IMR-90 (cell line): Measurements from ENCODE around the gene TASOR. TPM values are rescaled to one million over a fixed set of nuclear protein-coding genes. Genes with fewer than 3 reads are reported as not detected.

Source experiments
- ATAC-seq: fragments of 200-7000 bp; cut with Tn5 transposase; 2 replicates; pipeline ENCODE4 v1.9.1; 2020; ENCODE audit warnings: low read depth, mild to moderate bottlenecking, moderate library complexity
- BruUV-seq: library from RNA; stranded (reverse); fragments of 400-500 nt; replicated peaks from 2 replicates; lab custom pipeline; 2021; lab: Mats Ljungman, UMichigan
- CTCF ChIA-PET: fragments of 300-600 bp; formaldehyde crosslinking; extraction: SDS; loops from one replicate; lab custom pipeline; 2021; ENCODE audit warnings: antibody characterized with exemption; lab: Yijun Ruan, JAX
- POLR2A ChIA-PET: fragments of 300-600 bp; sonication (Branson Sonifier 250); formaldehyde crosslinking; loops from one replicate; lab custom pipeline; 2022; ENCODE audit warnings: antibody characterized with exemption; ENCODE audit not compliant: unreplicated experiment; lab: Charles Lee
- DNase-seq: peaks from one replicate; pipeline ENCODE4 v3.0.0; 2013
- H2AFZ ChIP-seq: replicated peaks from 2 replicates; pipeline ENCODE3; 2013; ENCODE audit warnings: low read length, mild to moderate bottlenecking; ENCODE audit not compliant: poor library complexity
- H2AK5ac ChIP-seq: 2 replicates; pipeline ENCODE4 v1.6.1; 2013; ENCODE audit warnings: low read depth, low read length, inconsistent platforms
- H2AK9ac ChIP-seq: replicated peaks from 2 replicates; pipeline ENCODE3; 2013; ENCODE audit warnings: mild to moderate bottlenecking, low read depth, low read length, moderate library complexity; ENCODE audit not compliant: poor library complexity
- H2BK120ac ChIP-seq: 2 replicates; pipeline ENCODE4 v1.6.1; 2013; ENCODE audit warnings: low read depth, low read length, inconsistent platforms
- H2BK15ac ChIP-seq: 3 replicates; pipeline ENCODE4 v1.6.1; 2013; ENCODE audit warnings: low read depth, low read length, inconsistent platforms
- H2BK20ac ChIP-seq: 2 replicates; pipeline ENCODE4 v1.6.1; 2013; ENCODE audit warnings: low read depth, mild to moderate bottlenecking, inconsistent platforms, low read length, moderate library complexity
- H2BK5ac ChIP-seq: 2 replicates; pipeline ENCODE4 v1.6.1; 2013; ENCODE audit warnings: mild to moderate bottlenecking, low read depth, low read length, inconsistent platforms; ENCODE audit not compliant: poor library complexity, severe bottlenecking
- H3K14ac ChIP-seq: replicated peaks from 2 replicates; pipeline ENCODE4 v1.6.1; 2013; ENCODE audit warnings: low read depth, low read length, inconsistent platforms
- H3K18ac ChIP-seq: 2 replicates; pipeline ENCODE4 v1.6.1; 2013; ENCODE audit warnings: low read depth, low read length, control low read depth
- H3K23ac ChIP-seq: 2 replicates; pipeline ENCODE4 v1.6.1; 2013; ENCODE audit warnings: low read depth, low read length, inconsistent platforms
- H3K27ac ChIP-seq: 2 replicates; pipeline ENCODE4 v1.5.1; 2013; ENCODE audit warnings: mild to moderate bottlenecking, control low read depth, low read length; ENCODE audit not compliant: insufficient read depth
- H3K27me3 ChIP-seq: 2 replicates; pipeline ENCODE4 v1.6.1; 2013; ENCODE audit warnings: low read length; ENCODE audit not compliant: control insufficient read depth, insufficient read depth
- H3K36me3 ChIP-seq: 2 replicates; pipeline ENCODE4 v1.6.1; 2013; ENCODE audit warnings: low read length, mixed read lengths; ENCODE audit not compliant: control insufficient read depth, insufficient read depth
- H3K4ac ChIP-seq: 2 replicates; pipeline ENCODE4 v1.6.1; 2013; ENCODE audit warnings: low read depth, low read length, inconsistent platforms
- H3K4me1 ChIP-seq: 2 replicates; pipeline ENCODE4 v1.6.1; 2013; ENCODE audit warnings: low read length, mixed read lengths; ENCODE audit not compliant: control insufficient read depth, insufficient read depth
- H3K4me2 ChIP-seq: 2 replicates; pipeline ENCODE4 v1.6.1; 2013; ENCODE audit warnings: low read depth, mild to moderate bottlenecking, control low read depth, low read length, moderate library complexity
- H3K4me3 ChIP-seq: 2 replicates; pipeline ENCODE4 v1.5.1; 2013; ENCODE audit warnings: low read depth, mild to moderate bottlenecking, control low read depth, low read length, moderate library complexity; ENCODE audit not compliant: insufficient read depth
- H3K56ac ChIP-seq: 2 replicates; pipeline ENCODE4 v1.6.1; 2013; ENCODE audit warnings: low read length, inconsistent platforms; ENCODE audit not compliant: insufficient read depth; ENCODE audit errors: extremely low read depth
- H3K79me1 ChIP-seq, 2 experiments: 2 replicates each; pipeline ENCODE4 v1.6.1; 2013; ENCODE audit warnings: low read length in 2 of 2, inconsistent platforms in 1 of 2, low read depth in 1 of 2
- H3K9ac ChIP-seq: 2 replicates; pipeline ENCODE4 v1.6.1; 2013; ENCODE audit warnings: low read depth, low read length, control low read depth
- H3K9me1 ChIP-seq: 2 replicates; pipeline ENCODE4 v1.6.1; 2013; ENCODE audit warnings: low read length, inconsistent platforms; ENCODE audit not compliant: insufficient read depth
- H3K9me3 ChIP-seq: 2 replicates; pipeline ENCODE4 v1.6.1; 2013; ENCODE audit warnings: low read length; ENCODE audit not compliant: control insufficient read depth, insufficient read depth
- H4K20me1 ChIP-seq: 2 replicates; pipeline ENCODE4 v1.6.1; 2013; ENCODE audit warnings: low read length, inconsistent platforms; ENCODE audit not compliant: insufficient read depth
- H4K5ac ChIP-seq: 2 replicates; pipeline ENCODE4 v1.6.1; 2013; ENCODE audit warnings: mild to moderate bottlenecking, low read depth, low read length, control low read depth
- H4K8ac ChIP-seq, 2 experiments: 2 replicates each; pipeline ENCODE4 v1.6.1; 2013; ENCODE audit warnings: low read depth in 2 of 2, low read length in 2 of 2, control low read depth in 1 of 2, inconsistent platforms in 1 of 2
- H4K91ac ChIP-seq: 2 replicates; pipeline ENCODE4 v1.6.1; 2013; ENCODE audit warnings: low read depth, low read length, inconsistent platforms; ENCODE audit not compliant: insufficient read depth
- BHLHE40 ChIP-seq: fragments of 150-350 bp; IDR thresholded peaks from 2 replicates; pipeline ENCODE4 v1.6.1; 2016; ENCODE audit warnings: mild to moderate bottlenecking, low read depth, low read length
- CHD1 ChIP-seq: IDR thresholded peaks from 2 replicates; pipeline ENCODE4 v1.6.1; 2012; ENCODE audit warnings: low read depth, low read length, improper control_type of control experiment
- FOS ChIP-seq: fragments of 150-350 bp; IDR thresholded peaks from 2 replicates; pipeline ENCODE4 v1.6.1; 2016; ENCODE audit warnings: low read depth, low read length
- MAFK ChIP-seq: IDR thresholded peaks from 2 replicates; pipeline ENCODE4 v1.6.1; 2012; ENCODE audit warnings: low read depth, low read length, improper control_type of control experiment
- MAZ ChIP-seq: IDR thresholded peaks from 2 replicates; pipeline ENCODE4 v1.6.1; 2012; ENCODE audit warnings: low read depth, mild to moderate bottlenecking, low read length, improper control_type of control experiment, moderate library complexity, borderline replicate concordance
- POLR2A ChIP-seq: IDR thresholded peaks from 2 replicates; pipeline ENCODE4 v1.6.1; 2012; ENCODE audit warnings: mild to moderate bottlenecking, low read depth, low read length
- USF2 ChIP-seq: fragments of 150-350 bp; IDR thresholded peaks from 2 replicates; pipeline ENCODE4 v1.6.1; 2017; ENCODE audit warnings: mild to moderate bottlenecking, antibody characterized with exemption, low read length, low read depth
- WGBS, 2 experiments: methylation state at CpG; one replicate each; pipeline versions ENCODE4 v1.1.5 to v1.1.7; 2013; ENCODE audit warnings: missing lambda C conversion rate in 2 of 2; ENCODE audit not compliant: insufficient read length in 1 of 2; ENCODE audit errors: extremely low coverage in 2 of 2; 5-methylcytosine and 5-hydroxymethylcytosine counted together
- dilution Hi-C: fragments of 300-500 bp; cut with HindIII; formaldehyde crosslinking; loops from one replicate; pipeline ENCODE4 v1.14.3; 2018; ENCODE audit warnings: low sequenced_read_pairs; ENCODE audit not compliant: unreplicated experiment
- in situ Hi-C: fragments of 300-500 bp; cut with MboI; formaldehyde crosslinking; loops from 3 replicates; pipeline ENCODE4 v1.14.3; 2019; ENCODE audit warnings: low sequenced_read_pairs, inconsistent platforms, mixed read lengths
- intact Hi-C: fragments of 100-400 bp; cut with micrococcal nuclease; formaldehyde crosslinking; loops from 2 replicates; pipeline ENCODE4 v1.10.0; 2022
- polyA plus RNA-seq, 3 experiments: library from polyadenylated mRNA; depleted of rRNA; stranded (reverse); fragments of >200 nt; gene quantifications; 2 replicates each; pipeline ENCODE4 v1.2.3, GENCODE V29; 2012; ENCODE audit warnings: low replicate concordance in 1 of 3
- total RNA-seq: library from RNA; depleted of rRNA; stranded (reverse); fragments of >200 nt; gene quantifications from 2 replicates; pipeline ENCODE4 v1.2.3, GENCODE V29; 2012

TASOR gene
- total and polyA plus RNA-seq, 2 of the 4 experiments (the other 2 are of a cell fraction), result 13.3 to 28.5 TPM

GRCh38 chr3:56732109-56732508 is 49.0 kb upstream of the TASOR start:
- no peak for TF ChIP-seq BHLHE40
- TF ChIP-seq FOS, result no peak
- no peak for TF ChIP-seq USF2
- TF ChIP-seq MAZ, result no peak
- TF ChIP-seq MAFK, result no peak
- TF ChIP-seq POLR2A, result no peak
- no peak for TF ChIP-seq CHD1
- ATAC-seq (no peak), DNase-seq (no peak)
- Histone ChIP-seq H2BK15ac (no peak overlapping the region), H3K27me3 (no peaks in the 10 kb centered on the region), H3K4me3 (no peak overlapping the region), H3K4me1 (no peaks in the 10 kb centered on the region), H3K23ac (no peak overlapping the region), H3K9ac (no peak overlapping the region), H3K14ac (no peak overlapping the region), H4K5ac (no peak overlapping the region), H3K79me1 (no peaks in the 10 kb centered on the region), H3K4me2 (no peak overlapping the region), H2BK20ac (no peak overlapping the region), H3K27ac (no peak overlapping the region), H4K8ac (no peak overlapping the region), H3K56ac (no peak overlapping the region), H3K18ac (no peak overlapping the region), H2AK9ac (no peak overlapping the region), H2BK120ac (no peak overlapping the region), H2BK5ac (no peak overlapping the region), H4K20me1 (no peaks in the 10 kb centered on the region), H4K91ac (no peak overlapping the region), H3K36me3 (peaks cover 9% of the 10 kb centered on the region; the same call in 1 of the 2 replicates), H3K9me3 (no peaks in the 10 kb centered on the region), H3K4ac (no peak overlapping the region), H2AK5ac (no peak overlapping the region), H3K9me1 (no peaks in the 10 kb centered on the region), H2AFZ (no peak overlapping the region)
- BruUV-seq, result no TSS peak
- in situ Hi-C loops (no loop called here), dilution Hi-C loops (no loop called here), intact Hi-C loops (no loop called here)
- WGBS, 2 experiments, result 100% methylated on average over 2 of the region's 8 CpGs; no CpG with 5 or more reads in 1 of the 2 experiments
- ChIA-PET CTCF (no interaction called here), POLR2A (no interaction called here)
